IPS-15b (cell line): ENCODE results near the gene ASB9.
"Not testable (repeated sequence)": the region's sequence is repeated elsewhere in the genome, so short reads cannot be mapped to it uniquely, and the experiment has no call there.

Experiments used
- H3K27me3 ChIP-seq: one replicate; pipeline ENCODE4 v1.6.1; 2013; ENCODE audit warnings: low read length; ENCODE audit not compliant: control insufficient read depth, insufficient read depth
- H3K36me3 ChIP-seq: one replicate; pipeline ENCODE4 v1.6.1; 2013; ENCODE audit warnings: low read length; ENCODE audit not compliant: control insufficient read depth, insufficient read depth
- H3K4me1 ChIP-seq: one replicate; pipeline ENCODE4 v1.6.1; 2013; ENCODE audit warnings: mild to moderate bottlenecking, low read length; ENCODE audit not compliant: control insufficient read depth, insufficient read depth
- H3K4me3 ChIP-seq: one replicate; pipeline ENCODE4 v1.5.1; 2013; ENCODE audit warnings: low read depth, low read length
- H3K9ac ChIP-seq: one replicate; pipeline ENCODE4 v1.6.1; 2013; ENCODE audit warnings: low read depth, mild to moderate bottlenecking, low read length
- H3K9me3 ChIP-seq: one replicate; pipeline ENCODE4 v1.6.1; 2013; ENCODE audit warnings: mild to moderate bottlenecking, low read length; ENCODE audit not compliant: control insufficient read depth, insufficient read depth

Gene ASB9

DNA sequence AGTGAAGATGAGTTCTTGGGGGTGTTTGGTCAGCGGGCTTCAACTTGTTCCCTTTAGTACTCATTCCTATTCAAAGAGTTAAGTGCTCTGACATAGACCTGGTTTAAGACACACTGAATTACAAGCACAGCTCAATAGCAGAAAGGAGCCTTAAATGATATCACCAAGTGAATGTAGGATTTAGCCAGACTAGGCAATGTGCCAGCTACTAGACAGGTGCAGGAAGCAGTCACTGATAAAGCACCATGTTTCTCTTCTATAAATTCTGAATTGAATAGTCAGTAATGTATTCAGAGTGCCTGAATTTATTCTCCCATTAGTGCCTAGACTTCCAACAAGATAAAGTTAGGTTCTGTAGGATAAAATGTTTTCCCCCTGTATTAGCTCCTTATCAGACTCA lies 63.6 kb downstream of the ASB9 start:
- no peaks in the 10 kb centered on the region for H3K4me1 ChIP-seq
- H3K27me3 ChIP-seq = no peaks in the 10 kb centered on the region
- H3K9ac ChIP-seq = no peak overlapping the region
- H3K4me3 ChIP-seq = no peak overlapping the region
- no peaks in the 10 kb centered on the region for H3K9me3 ChIP-seq
- no peaks in the 10 kb centered on the region for H3K36me3 ChIP-seq

DNA sequence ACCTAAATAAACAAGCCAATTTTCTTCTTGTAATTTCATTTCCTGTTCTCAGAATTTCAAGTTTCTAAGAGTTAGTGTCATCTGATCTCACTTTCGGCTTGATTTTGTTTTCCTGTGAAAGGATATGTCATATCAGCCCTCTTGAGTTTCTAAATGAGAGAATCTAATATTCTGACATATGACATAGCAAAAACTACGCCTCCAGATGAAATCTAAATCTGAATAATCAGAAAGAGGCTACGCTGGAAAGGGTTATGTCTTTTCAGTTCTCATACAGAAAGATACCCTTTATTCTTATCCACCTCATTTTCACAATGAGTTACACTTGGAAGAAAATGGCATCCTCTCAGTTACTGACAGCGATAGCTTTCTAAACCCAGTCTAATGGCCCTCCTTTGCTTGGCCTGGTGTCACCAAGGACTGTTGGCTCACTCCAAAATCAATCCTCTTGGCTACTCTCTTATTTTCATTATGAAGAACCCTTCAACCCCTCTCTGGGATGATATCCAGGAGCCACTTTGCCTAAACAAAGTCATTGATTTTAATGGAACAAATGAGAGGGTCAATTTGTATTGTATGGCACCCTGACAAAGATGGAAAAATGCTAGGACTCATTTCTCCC lies 65.6 kb downstream of the ASB9 start:
- Histone ChIP-seq H3K27me3 (no peaks in the 10 kb centered on the region), H3K9ac (no peak overlapping the region)

DNA sequence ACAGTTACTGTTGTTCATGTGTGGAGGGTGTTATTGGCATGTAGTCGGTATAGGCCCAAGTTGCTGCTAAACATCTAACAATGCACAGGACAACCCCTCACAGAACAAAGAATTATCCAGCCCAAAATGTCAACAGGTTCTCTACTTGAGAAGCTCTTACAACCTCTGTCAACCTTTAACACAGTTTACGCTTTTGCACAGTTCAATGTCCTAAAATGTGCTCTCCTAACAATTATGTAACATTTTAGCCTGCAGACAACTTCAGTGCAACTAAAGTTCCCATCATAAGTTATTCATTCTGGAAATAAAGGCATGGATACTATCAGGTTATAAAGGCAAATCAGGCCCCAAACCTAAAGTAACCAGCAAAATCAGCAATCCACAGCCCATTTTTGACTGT lies 66.2 kb downstream of the ASB9 start:
- Histone ChIP-seq H3K4me1 (no peaks in the 10 kb centered on the region), H3K4me3 (no peak overlapping the region)

More for the DNA sequence above, 65.6 kb downstream of the ASB9 start:
- Histone ChIP-seq H3K36me3 (no peaks in the 10 kb centered on the region), H3K4me3 (no peak overlapping the region), H3K4me1 (no peaks in the 10 kb centered on the region), H3K9me3 (no peaks in the 10 kb centered on the region)

DNA sequence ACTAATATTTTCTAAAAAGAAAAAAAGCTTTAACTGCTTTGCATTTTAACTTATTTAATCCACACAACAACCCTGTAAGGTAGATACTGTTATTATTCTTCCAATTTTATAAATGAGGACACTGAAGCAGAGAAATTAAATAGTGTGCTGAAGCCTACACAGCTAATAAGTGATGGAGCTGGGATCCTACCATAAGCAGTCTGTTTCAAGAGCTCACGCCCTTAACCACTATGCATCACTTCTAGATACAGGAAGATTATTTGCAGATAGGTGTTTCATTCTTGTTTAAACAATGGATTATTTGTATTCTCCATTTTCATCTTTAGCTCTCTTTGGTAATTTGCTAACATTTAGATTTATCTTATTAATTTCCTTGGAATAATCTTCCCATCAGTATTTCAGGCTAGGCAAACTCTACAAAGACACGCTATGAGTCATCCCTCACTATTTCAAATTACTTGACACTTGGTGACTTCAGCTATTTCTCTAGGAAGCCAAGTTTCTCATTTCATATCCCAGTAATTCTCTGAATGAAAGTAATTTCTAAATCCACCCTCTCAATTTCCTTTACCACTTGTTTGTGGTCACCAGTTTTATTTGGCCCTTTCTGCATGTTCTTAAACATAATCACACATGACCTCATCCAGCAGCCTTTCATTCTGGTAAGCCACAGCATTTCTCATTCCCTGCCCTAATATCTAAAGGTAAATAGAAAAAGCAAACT lies 67.3 kb downstream of the ASB9 start:
- Histone ChIP-seq H3K36me3 (no peaks in the 10 kb centered on the region), H3K27me3 (no peaks in the 10 kb centered on the region), H3K9ac (no peak overlapping the region), H3K9me3 (no peaks in the 10 kb centered on the region), H3K4me3 (no peak overlapping the region), H3K4me1 (no peaks in the 10 kb centered on the region)

More for the DNA sequence above, 66.2 kb downstream of the ASB9 start:
- H3K36me3 ChIP-seq = no peaks in the 10 kb centered on the region
- H3K27me3 ChIP-seq = no peaks in the 10 kb centered on the region
- no peak overlapping the region for H3K9ac ChIP-seq
- H3K9me3 ChIP-seq = no peaks in the 10 kb centered on the region

GRCh38 chrX:15200871-15201270 lies 69.0 kb downstream of the ASB9 start:
- H3K9me3 ChIP-seq = no peaks in the 10 kb centered on the region

DNA sequence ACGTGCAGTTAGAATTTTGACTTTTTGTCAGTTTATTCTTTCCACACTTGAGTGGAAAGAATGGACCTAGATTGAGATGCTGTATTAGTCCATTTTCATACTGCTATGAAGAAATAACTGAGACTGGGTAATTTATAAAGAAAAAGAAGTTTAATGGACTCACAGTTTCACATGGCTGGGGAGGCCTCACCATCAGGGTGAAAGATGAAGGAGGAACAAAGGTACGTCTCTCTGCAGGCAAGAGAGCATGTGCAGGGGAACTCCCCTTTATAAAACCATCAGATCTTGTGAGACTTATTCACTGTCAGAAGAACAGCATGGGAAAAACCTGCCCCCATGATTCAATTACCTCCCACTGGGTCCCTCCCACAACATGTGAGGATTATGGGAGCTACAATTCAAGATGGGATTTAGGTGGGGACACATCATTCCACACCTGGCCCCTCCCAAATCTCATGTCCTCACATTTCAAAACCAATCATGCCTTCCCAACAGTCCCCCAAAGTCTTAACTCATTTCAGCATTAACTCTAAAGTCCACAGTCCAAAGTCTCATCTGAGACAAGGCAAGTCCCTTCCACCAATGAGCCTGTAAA lies 71.2 kb downstream of the ASB9 start:
- H3K9ac ChIP-seq, H3K9me3 ChIP-seq, H3K36me3 ChIP-seq, H3K4me1 ChIP-seq, H3K4me3 ChIP-seq, H3K27me3 ChIP-seq: not testable (repeated sequence)

More at GRCh38 chrX:15200871-15201270, 69.0 kb downstream of the ASB9 start:
- H3K4me1 ChIP-seq = no peaks in the 10 kb centered on the region
- no peaks in the 10 kb centered on the region for H3K27me3 ChIP-seq
- no peak overlapping the region for H3K4me3 ChIP-seq
- no peaks in the 10 kb centered on the region for H3K36me3 ChIP-seq
- no peak overlapping the region for H3K9ac ChIP-seq

- Histone ChIP-seq H3K9ac (no peak overlapping the region), H3K27me3 (no peaks in the 10 kb centered on the region), H3K4me1 (no peaks in the 10 kb centered on the region), H3K9me3 (no peaks in the 10 kb centered on the region), H3K36me3 (no peaks in the 10 kb centered on the region), H3K4me3 (no peak overlapping the region)
Measured at GRCh38 chrX:15194146-15194545, 75.7 kb downstream of the ASB9 start.
